Measurements from ENCODE around the gene CHST6.
"Not testable (repeated sequence)": the region's sequence is repeated elsewhere in the genome, so short reads cannot be mapped to it uniquely, and the experiment has no call there.

Gene CHST6

GRCh38 chr16:75495076-75495674 is at the start of gene CHST6:
TSS of gene CHST6 (minus strand) at chr16:75495441. CDS start at chr16:75479828, 15,613 bp downstream.
- peak; percentile 91 for DNase-seq

GRCh38 chr16:75542462-75542861 is 47.2 kb upstream of the CHST6 start:
- DNase-seq, result not testable (repeated sequence)

GRCh38 chr16:75541236-75541635 is 46.0 kb upstream of the CHST6 start:
- no peak for DNase-seq

DNA sequence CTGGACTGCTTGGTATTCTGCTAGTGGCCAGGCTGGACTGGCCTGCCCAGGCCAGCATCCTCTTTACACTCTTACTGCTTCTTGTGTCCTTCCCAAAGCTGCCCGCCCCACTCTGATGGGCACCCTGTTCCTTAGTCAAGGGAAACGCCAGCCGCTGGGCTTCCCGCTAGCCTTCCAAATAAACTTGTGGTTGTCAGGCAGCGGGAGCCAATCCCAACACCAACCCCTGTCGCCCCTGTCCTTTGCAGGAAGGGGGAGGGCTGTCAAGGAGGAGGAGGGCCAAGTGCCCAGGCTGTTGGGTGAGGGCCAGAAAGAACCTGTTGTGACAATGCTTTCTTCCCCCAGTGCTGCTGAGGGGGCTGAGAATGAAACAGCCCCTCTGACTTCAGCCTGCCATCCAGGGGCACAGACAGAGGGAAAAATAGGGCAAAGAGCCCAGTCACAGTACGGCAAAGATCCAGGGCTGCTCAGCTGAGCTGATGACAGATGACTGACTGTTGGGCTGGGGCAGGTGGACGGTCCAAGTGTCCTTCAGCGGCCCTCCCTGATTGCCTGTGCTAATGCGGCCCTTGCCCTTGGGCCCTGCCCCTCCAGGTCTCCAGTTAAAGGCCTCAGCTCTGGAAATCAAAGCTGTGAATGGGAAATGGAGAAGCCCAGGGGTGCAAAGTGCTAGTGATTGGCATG is 43.8 kb upstream of the CHST6 start:
- DNase-seq, result not testable (repeated sequence)

DNA sequence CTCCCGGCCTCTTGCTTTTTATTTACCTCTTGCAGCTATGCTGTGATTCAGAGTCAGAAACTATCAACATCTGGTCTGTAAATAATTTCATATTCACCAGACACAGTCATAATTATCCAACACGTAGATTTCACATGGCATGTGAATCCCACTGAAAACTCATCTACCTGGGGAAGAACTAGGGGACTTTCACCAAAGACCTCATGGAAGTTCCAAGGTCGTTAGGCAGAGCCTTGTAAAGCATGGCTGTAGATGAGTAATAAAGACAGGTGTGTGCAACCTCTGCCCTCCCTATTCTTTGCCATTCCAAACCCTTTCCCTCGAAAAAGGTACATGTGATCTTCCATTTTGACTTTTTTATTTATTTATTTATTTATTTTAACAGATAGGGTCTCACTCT is 42.5 kb upstream of the CHST6 start:
- no peak for DNase-seq

DNA sequence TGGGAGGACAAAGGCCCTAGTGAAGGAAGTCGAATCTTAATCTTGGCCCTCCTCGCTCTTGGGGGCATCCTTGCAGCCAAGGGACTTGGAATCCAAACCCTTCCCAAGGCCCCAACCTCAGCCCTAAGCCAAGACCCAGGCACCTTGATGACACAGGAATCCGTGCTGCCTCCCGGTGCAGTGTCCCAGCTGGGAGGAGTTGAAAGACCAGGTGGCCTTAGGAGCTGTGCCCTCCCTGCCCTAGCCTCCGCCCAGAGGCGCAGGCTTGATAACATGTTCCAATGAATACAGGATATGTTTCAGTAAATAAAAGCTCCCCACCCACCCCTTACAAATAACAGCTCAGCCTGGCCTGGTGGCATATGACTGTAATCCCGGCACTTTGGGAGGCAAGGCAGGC is 40.7 kb upstream of the CHST6 start, which contains the start of gene CHST5:
TSS of gene CHST5 (minus strand) at position 208 of the 400 bp plus-strand sequence. CDS start 5,724 bp downstream, outside the sequence.
- no peak for DNase-seq

GRCh38 chr16:75535211-75535843 is 40.1 kb upstream of the CHST6 start:
- no peak for DNase-seq

GRCh38 chr16:75534560-75535205 is 39.4 kb upstream of the CHST6 start:
- DNase-seq, result no peak

GRCh38 chr16:75532791-75533190 is 37.5 kb upstream of the CHST6 start:
- DNase-seq, result no peak

DNA sequence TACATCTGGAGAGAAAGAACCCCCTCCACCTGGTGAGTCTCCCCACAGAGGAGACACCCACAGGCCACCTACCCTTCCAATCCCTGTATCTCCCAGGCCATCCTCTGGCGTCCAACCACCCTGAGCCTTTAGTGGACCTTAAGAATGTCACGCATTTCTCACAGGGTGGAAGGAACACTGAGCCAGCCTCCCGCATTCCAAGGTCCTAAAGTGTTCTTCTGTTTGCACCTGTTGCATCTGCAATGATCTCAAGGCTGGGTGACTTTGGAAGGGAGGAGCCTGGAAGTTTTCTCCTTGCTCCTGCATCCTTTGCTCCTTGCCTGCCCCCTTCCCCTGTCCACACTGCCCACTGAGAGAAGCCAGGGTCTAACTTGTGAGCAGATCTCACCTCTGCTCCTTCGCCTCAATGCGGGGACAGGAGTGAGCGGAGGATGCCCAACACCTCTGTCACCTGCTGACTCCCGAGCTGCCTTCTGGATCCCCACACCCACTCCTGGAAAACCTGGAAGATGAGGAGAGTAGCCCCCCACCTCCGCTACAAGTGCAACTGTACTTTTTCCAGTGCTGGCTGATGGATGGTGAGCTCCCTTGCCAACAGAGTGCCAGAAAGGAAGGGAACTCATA is 37.0 kb upstream of the CHST6 start:
- DNase-seq, result no peak

DNA sequence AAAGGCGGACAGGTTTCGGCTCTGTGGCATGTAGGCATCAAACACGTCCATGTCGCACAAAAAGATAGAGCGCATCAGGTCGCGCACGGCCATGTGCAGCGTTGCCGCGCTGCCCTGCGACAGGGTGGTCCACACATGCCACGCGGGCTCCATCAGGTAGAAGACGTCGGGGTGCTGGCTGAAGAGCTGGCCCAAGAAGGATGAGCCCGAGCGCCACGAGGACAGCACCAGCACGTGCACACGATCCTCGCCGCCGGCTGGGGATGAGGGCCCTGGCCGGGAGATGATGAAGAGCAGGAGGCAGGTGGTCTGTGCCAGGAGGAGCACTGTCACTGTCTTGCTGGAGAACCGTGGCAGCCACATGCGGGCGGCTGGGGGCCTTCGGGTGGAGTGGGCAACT is 34.7 kb upstream of the CHST6 start:
- DNase-seq, result no peak

GRCh38 chr16:75529056-75529905 is 34.0 kb upstream of the CHST6 start:
- DNase-seq, result no peak

- DNase-seq, result no peak
These were observed 32.6 kb upstream of the CHST6 start for GRCh38 chr16:75527825-75528299.

- DNase-seq, result no peak
These were observed 31.0 kb upstream of the CHST6 start for GRCh38 chr16:75526032-75526790.

DNA sequence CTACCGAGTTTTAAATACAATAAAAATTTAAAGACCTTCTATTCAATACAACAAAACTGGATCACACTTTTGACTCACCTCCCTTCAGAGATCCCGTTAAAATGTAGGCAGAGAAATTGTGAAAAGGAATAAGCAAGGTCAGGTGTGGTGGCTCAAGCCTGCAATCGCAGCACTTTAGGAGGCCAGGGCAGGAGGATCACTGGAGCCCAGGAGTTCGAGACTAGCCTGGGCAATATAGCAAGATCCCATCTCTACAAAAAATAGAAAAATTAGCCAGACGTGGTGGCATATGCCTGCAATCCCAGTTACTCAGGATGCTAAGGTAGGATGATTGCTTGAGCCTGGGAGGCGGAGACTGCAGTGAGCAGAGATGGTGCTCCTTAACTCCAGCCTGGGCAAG is 23.9 kb upstream of the CHST6 start:
- DNase-seq, result no peak

DNA sequence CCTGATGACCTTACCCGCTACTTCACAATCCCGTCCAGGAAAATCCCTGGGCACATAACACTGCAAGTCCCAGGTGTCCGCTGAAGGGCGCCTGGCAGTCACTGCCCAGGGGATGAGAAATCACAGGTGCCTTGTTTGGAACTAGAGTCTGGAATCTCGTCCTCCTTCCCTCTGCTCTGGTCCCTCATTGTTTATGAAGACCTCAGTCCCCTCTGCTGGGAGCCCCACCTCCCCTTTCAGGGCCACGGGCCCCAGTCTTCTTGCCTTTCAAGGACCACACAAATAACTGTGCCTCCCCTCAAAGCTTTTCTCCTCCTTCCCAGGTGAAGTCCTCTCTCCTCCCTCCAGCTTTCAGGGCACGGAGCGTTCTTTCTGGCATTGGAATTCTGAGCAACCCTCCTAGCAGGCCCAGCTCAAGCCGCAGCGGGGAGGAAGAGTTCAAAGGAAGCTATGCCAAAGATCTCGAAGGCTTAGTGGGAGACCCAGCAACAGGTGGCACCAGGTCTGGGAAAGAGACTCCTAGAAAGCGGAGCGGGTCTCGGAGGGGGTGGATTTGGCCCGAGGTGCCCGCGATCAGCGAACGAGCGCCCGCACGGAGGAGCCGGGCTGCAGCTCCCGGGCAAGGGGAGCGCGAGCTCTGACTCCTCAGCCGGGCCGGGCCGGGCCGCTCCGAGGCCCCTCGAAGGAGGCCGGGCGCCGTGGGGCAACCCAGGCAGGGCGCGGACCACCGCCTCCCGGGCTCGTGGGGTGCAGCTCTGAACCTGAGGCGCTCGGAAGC is 21.1 kb upstream of the CHST6 start:
- DNase-seq, result peak; percentile 63

DNA sequence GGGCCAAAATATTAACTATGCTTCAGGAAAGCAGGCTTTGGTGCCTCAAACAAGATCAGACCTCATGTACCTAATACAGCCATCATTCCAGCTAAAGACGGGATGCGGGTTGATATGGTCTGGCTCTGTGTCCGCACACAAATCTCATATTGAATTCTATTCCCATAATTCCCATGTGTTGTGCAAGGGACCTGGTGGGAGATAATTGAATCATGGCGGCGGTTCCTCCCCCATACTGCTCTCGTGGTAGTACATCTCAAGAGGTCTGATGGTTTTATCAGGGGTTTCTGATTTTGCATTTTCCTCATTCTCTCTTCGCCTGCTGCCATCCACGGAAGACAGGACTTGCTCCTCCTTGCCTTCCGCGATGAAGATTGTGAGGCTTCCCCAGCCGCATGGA is 19.1 kb upstream of the CHST6 start:
- no peak for DNase-seq

- DNase-seq, result no peak
These were observed 11.3 kb upstream of the CHST6 start for GRCh38 chr16:75506574-75506973.

- DNase-seq, result no peak
These were observed 10.9 kb upstream of the CHST6 start for GRCh38 chr16:75506107-75506506.

GRCh38 chr16:75503801-75504200 is 8.6 kb upstream of the CHST6 start:
- no peak for DNase-seq

Measured in islet precursor cell (in vitro differentiated cells).